Ascending aorta (tissue), 2 donors: ENCODE data around the gene CIBAR2. TPM values are rescaled to one million over a fixed set of nuclear protein-coding genes. Genes with fewer than 3 reads are reported as not detected.
A peak's percentile ranks its signal among the peaks of the same experiment; 100 is the strongest.
"Not testable (repeated sequence)": the region's sequence is repeated elsewhere in the genome, so short reads cannot be mapped to it uniquely, and the experiment has no call there.

Experiments used
- DNase-seq, 2 donors: peaks; one replicate each; pipeline ENCODE4 v3.0.0-alpha.2; 2019; ENCODE audit warnings: low spot score in 2 of 2
- H3K27ac ChIP-seq, 2 donors: fragments of 200-600 bp; sonication (generic); one replicate each; pipeline ENCODE4 v1.5.1; 2016 to 2017; ENCODE audit warnings: mild to moderate bottlenecking in 1 of 2
- H3K27me3 ChIP-seq: fragments of 200-600 bp; sonication (generic); one replicate; pipeline ENCODE4 v1.5.1; 2017
- H3K36me3 ChIP-seq, 2 donors: fragments of 200-600 bp; sonication (generic); one replicate each; pipeline ENCODE4 v1.5.1; 2016
- H3K4me1 ChIP-seq, 2 donors: fragments of 200-600 bp; sonication (generic); one replicate each; pipeline ENCODE4 v1.5.1; 2016 to 2017; ENCODE audit warnings: mild to moderate bottlenecking in 1 of 2
- H3K4me3 ChIP-seq, 2 donors: fragments of 200-600 bp; sonication (generic); one replicate each; pipeline ENCODE4 v1.5.1; 2016 to 2017; ENCODE audit warnings: mild to moderate bottlenecking in 1 of 2
- H3K9me3 ChIP-seq, 2 donors: fragments of 200-600 bp; sonication (generic); one replicate each; pipeline ENCODE4 v1.5.1; 2016
- CTCF ChIP-seq, 3 experiments: fragments of 200-600 bp in 2 of 3; fragments of 450-650 bp in 1 of 3; sonication (generic) in 2 of 3; IDR thresholded peaks; one replicate each; pipeline ENCODE4 v1.5.1; 2016 to 2019; ENCODE audit warnings: antibody characterized with exemption in 3 of 3, mild to moderate bottlenecking in 1 of 3, moderate library complexity in 1 of 3
- intact Hi-C: fragments of 100-400 bp; cut with DNase I; formaldehyde crosslinking; loops from one replicate; pipeline ENCODE4 v1.15.1; 2023
- total RNA-seq: library from RNA; depleted of rRNA; stranded (reverse); fragments of >200 nt; gene quantifications from one replicate; pipeline ENCODE4 v1.1.0, GENCODE V29; 2016

CIBAR2 gene
- total RNA-seq, 1 donor from 2014 or later = not detected

DNA sequence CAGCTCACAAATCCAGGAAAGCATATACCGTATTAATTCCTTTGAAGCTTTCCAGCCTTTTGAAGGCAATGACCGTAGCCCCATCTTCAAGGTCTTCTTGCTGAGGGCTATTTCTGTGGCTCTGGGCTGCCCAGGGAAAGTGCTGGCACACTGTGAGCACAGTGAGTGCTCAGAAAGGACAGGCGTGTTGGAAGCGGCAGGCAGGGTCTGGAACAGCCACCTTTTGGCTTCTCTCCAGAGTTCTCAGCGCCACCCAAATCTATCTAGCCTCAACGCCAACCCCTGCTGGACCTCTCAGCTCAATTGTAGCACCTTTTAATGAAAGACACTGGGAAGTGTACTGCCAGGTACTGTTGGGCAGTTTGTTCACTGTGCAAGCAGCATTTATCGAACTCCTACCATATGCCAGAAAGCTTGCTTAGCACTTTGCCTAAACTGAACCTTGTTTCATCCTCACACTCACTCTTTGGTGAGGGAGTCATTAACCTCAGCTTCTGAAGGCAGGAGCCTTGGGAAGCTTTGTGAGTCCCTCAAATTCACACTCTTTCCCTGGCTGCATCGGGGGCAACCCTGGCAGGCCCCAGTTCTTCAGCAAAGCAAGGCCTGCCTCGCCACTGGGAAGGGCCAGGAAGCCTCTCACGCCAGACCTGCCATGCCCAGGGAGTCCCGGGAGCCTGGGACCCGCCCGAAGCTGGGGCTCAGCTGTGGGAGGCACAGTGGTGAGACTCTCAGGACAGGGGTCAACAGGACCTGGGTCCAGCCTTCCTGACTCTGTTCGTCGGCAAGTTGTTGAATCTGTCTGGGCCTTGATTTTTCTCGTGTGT is 13.5 kb upstream of the CIBAR2 start:
- no peaks in the 10 kb centered on the region for H3K9me3 ChIP-seq
- intact Hi-C loops = loop anchor here (2.0 to 10.0 kb wide), 3 partner anchors 35 to 389 kb away; no protein-coding TSS in a partner anchor

GRCh38 chr16:85124636-85125346 is 12.5 kb upstream of the CIBAR2 start:
- Histone ChIP-seq H3K36me3 (no peaks in the 10 kb centered on the region), H3K27ac (peak overlapping the region; percentile 82 to 94), H3K9me3 (no peaks in the 10 kb centered on the region), H3K27me3 (no peaks in the 10 kb centered on the region), H3K4me1 (peaks cover 13 to 41% of the 10 kb centered on the region in 2 donors), H3K4me3 (peak overlapping the region in 1 of 2 donors; percentile 29)
- intact Hi-C loops = loop anchor here (2.0 to 10.0 kb wide), 5 partner anchors 36 to 488 kb away; partner anchors contain the start of gene GSE1
- TF ChIP-seq CTCF (IDR thresholded peaks at IDR 0.05) = no peak
- DNase-seq = no peak

More for the DNA sequence above, 13.5 kb upstream of the CIBAR2 start:
- H3K4me1 ChIP-seq = peaks cover 15 to 51% of the 10 kb centered on the region in 2 donors
- H3K4me3 ChIP-seq = no peak overlapping the region
- peak overlapping the region; percentile 88 to 94 for H3K27ac ChIP-seq
- no peaks in the 10 kb centered on the region for H3K27me3 ChIP-seq
- no peak for DNase-seq
- no peaks in the 10 kb centered on the region for H3K36me3 ChIP-seq
- no peak for TF ChIP-seq CTCF (IDR thresholded peaks at IDR 0.05)

GRCh38 chr16:85123891-85124635 is 11.8 kb upstream of the CIBAR2 start:
- intact Hi-C loops = loop anchor here (2.0 to 10.0 kb wide), 5 partner anchors 37 to 488 kb away; partner anchors contain the start of gene GSE1
- Histone ChIP-seq H3K27ac (peak overlapping the region; percentile 82 to 91), H3K9me3 (no peaks in the 10 kb centered on the region), H3K27me3 (no peaks in the 10 kb centered on the region), H3K36me3 (no peaks in the 10 kb centered on the region), H3K4me3 (peak overlapping the region in 1 of 2 donors; percentile 29), H3K4me1 (peaks cover 13 to 36% of the 10 kb centered on the region in 2 donors)
- no peak for TF ChIP-seq CTCF (IDR thresholded peaks at IDR 0.05)
- peak; percentile 31 to 96 for DNase-seq

DNA sequence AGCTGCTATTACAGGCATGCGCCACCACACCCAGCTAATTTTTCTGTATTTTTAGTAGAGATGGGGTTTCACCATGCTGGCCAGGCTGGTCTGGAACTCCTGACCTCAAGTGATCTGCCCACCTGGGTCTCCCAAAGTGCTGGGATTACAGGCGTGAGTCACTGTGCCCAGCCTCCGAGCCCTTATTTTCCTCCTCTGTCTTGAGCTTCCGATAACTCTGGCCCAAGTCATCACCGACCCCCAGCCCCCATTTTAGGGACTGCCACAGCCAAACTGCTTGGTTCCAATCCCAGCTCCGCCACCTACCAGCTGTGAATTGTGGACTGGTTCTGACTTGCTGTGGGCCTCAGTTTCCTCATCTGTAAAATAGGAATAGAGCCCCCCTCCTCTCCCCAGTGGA is 11.2 kb upstream of the CIBAR2 start:
- Histone ChIP-seq H3K4me1 (peaks cover 13 to 36% of the 10 kb centered on the region in 2 donors), H3K27ac (peak overlapping the region; percentile 82 to 91)

DNA sequence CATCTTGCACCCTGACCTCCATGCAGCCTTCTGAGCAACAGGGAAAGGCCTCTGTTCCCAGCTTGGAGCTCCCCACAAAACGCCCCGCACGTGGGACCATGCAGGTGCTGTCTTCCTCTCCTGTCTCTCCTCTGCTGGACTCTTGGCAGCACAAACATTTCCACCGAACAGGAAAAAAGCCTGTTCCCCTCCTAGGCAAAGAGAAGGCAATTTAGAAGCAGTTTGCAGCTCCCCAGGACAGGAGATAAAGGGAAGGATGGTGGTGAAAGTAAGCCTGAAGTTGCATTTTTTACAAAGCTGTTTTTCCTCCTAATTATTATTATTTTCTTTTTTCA is 7.7 kb upstream of the CIBAR2 start:
- Histone ChIP-seq H3K4me3 (no peak overlapping the region), H3K4me1 (peaks cover 0 to 13% of the 10 kb centered on the region in 2 donors), H3K36me3 (no peaks in the 10 kb centered on the region), H3K27me3 (no peaks in the 10 kb centered on the region), H3K27ac (no peak overlapping the region), H3K9me3 (no peaks in the 10 kb centered on the region)
- intact Hi-C loops = loop anchor here (5.0 to 10.0 kb wide), 3 partner anchors 252 to 492 kb away; partner anchors contain the start of gene GSE1
- no peak for TF ChIP-seq CTCF (IDR thresholded peaks at IDR 0.05)
- DNase-seq = no peak

More for the DNA sequence above, 11.2 kb upstream of the CIBAR2 start:
- not testable (repeated sequence) for DNase-seq, H3K36me3 ChIP-seq, H3K27me3 ChIP-seq, H3K9me3 ChIP-seq
- intact Hi-C loops = loop anchor here (2.0 to 10.0 kb wide), 4 partner anchors 83 to 489 kb away; partner anchors contain the start of gene GSE1
- H3K4me3 ChIP-seq = peak overlapping the region in 1 of 2 donors; percentile 29
